Epidermal melanocyte (primary cell): ENCODE measurements around the gene PRKD3.
"Not testable (repeated sequence)": the region's sequence is repeated elsewhere in the genome, so short reads cannot be mapped to it uniquely, and the experiment has no call there.

Experiments
- DNase-seq: peaks from one replicate; pipeline ENCODE4 v3.0.0; 2011; ENCODE audit warnings: low spot score; ENCODE audit not compliant: insufficient read length

The PRKD3 gene

GRCh38 chr2:37317746-37318145 lies 6.9 kb downstream of the PRKD3 start:
- no peak for DNase-seq

GRCh38 chr2:37316181-37316580 lies 8.5 kb downstream of the PRKD3 start:
- DNase-seq = no peak

- no peak for DNase-seq
Measured at GRCh38 chr2:37315364-37315763, 9.3 kb downstream of the PRKD3 start.

GRCh38 chr2:37307500-37307899 lies 17.1 kb downstream of the PRKD3 start:
- DNase-seq = no peak

- DNase-seq = no peak
Measured at GRCh38 chr2:37306024-37306423, 18.6 kb downstream of the PRKD3 start.

- no peak for DNase-seq
Measured at GRCh38 chr2:37302701-37303252, 21.9 kb downstream of the PRKD3 start.

GRCh38 chr2:37301408-37301807 lies 23.2 kb downstream of the PRKD3 start:
- no peak for DNase-seq

- DNase-seq = no peak
Measured at GRCh38 chr2:37300578-37300977, 24.1 kb downstream of the PRKD3 start.

GRCh38 chr2:37300146-37300545 lies 24.5 kb downstream of the PRKD3 start:
- no peak for DNase-seq

GRCh38 chr2:37297632-37298031 lies 27.0 kb downstream of the PRKD3 start:
- no peak for DNase-seq

GRCh38 chr2:37295469-37296073 lies 29.1 kb downstream of the PRKD3 start:
- no peak for DNase-seq

- not testable (repeated sequence) for DNase-seq
Measured at GRCh38 chr2:37294858-37295257, 29.8 kb downstream of the PRKD3 start.

- DNase-seq = no peak
Measured at GRCh38 chr2:37291680-37292079, 33.0 kb downstream of the PRKD3 start.

GRCh38 chr2:37287966-37288365 lies 36.7 kb downstream of the PRKD3 start:
- no peak for DNase-seq

- no peak for DNase-seq
Measured at GRCh38 chr2:37284381-37284780, 40.3 kb downstream of the PRKD3 start.

- DNase-seq = no peak
Measured at GRCh38 chr2:37283207-37283606, 41.4 kb downstream of the PRKD3 start.

GRCh38 chr2:37282746-37283145 lies 41.9 kb downstream of the PRKD3 start:
- no peak for DNase-seq

- no peak for DNase-seq
Measured at GRCh38 chr2:37281916-37282315, 42.7 kb downstream of the PRKD3 start.

- DNase-seq = no peak
Measured at GRCh38 chr2:37276291-37276690, 48.3 kb downstream of the PRKD3 start.
